Stomach (tissue), 4 donors: ENCODE data around the gene ZNF581.

Experiments
- CTCF ChIP-seq, 7 experiments: fragments of 450-650 bp in 4 of 7; fragments of 200-600 bp in 3 of 7; sonication (generic) in 3 of 7; IDR thresholded peaks; one replicate each; pipeline ENCODE4 v1.5.1; 2016 to 2019; ENCODE audit warnings: antibody characterized with exemption in 7 of 7, control low read depth in 2 of 7, mild to moderate bottlenecking in 1 of 7
- EP300 ChIP-seq: sonication (generic); formaldehyde crosslinking; IDR thresholded peaks from one replicate; pipeline ENCODE4 v1.6.1; 2017; ENCODE audit warnings: antibody characterized with exemption
- POLR2AphosphoS5 ChIP-seq, 3 donors: sonication (generic); formaldehyde crosslinking; IDR thresholded peaks; one replicate each; pipeline ENCODE4 v1.6.1; 2016; ENCODE audit warnings: antibody characterized with exemption in 3 of 3

- TF ChIP-seq POLR2AphosphoS5 (IDR thresholded peaks at IDR 0.05) (no peak), CTCF (IDR thresholded peaks at IDR 0.05) (no peak), EP300 (no peak)
Measured at GRCh38 chr19:55674459-55674840, 31.0 kb downstream of the ZNF581 start.
